GM10248 (cell line): ENCODE data around the gene RNF114.

ENCODE experiments used
- CTCF ChIA-PET: fragments of 300-600 bp; sonication (Branson Sonifier 250); formaldehyde crosslinking; extraction: SDS; loops from one replicate; lab custom pipeline; 2021; ENCODE audit warnings: antibody characterized with exemption; lab: Yijun Ruan, JAX
- POLR2A ChIA-PET: fragments of 350-650 bp; sonication (Branson Sonifier 250); formaldehyde crosslinking; extraction: SDS; loops from one replicate; lab custom pipeline; 2020; ENCODE audit warnings: antibody characterized with exemption; lab: Yijun Ruan, JAX
- DNase-seq: peaks from one replicate; pipeline ENCODE4 v3.0.0; 2012; ENCODE audit errors: extremely low spot score
- CTCF ChIP-seq: IDR thresholded peaks from 2 replicates; pipeline ENCODE4 v1.5.1; 2012; ENCODE audit warnings: mild to moderate bottlenecking, low read depth; ENCODE audit errors: extremely low read depth, missing control alignments, control extremely low read depth

The RNF114 gene

GRCh38 chr20:49904440-49905214 is 31.6 kb upstream of the RNF114 start:
- DNase-seq, result no peak
- POLR2A ChIA-PET, result interaction anchor here (0.6 to 3.3 kb wide), 3 partner anchors 11 to 317 kb away, joined by 3 to 18 read pairs (median 3); partner anchors contain the start of gene SPATA2
- no peak for TF ChIP-seq CTCF
- CTCF ChIA-PET, result interaction anchor here (0.7 to 1.4 kb wide), 9 partner anchors 9 to 167 kb away, joined by 3 to 6 read pairs (median 3); no protein-coding TSS in a partner anchor

- ChIA-PET POLR2A (interaction anchor here (3.3 kb wide), 1 partner anchor 11 kb away, joined by 18 read pairs; no protein-coding TSS in a partner anchor), CTCF (interaction anchor here (0.9 to 1.4 kb wide), 4 partner anchors 9 to 33 kb away, joined by 3 to 6 read pairs (median 4); no protein-coding TSS in a partner anchor)
- no peak for DNase-seq
- TF ChIP-seq CTCF, result no peak
Measured at GRCh38 chr20:49905415-49906091, 30.6 kb upstream of the RNF114 start.

- TF ChIP-seq CTCF, result no peak
- POLR2A ChIA-PET, result interaction anchor here (3.3 kb wide), 1 partner anchor 11 kb away, joined by 18 read pairs; no protein-coding TSS in a partner anchor
- no peak for DNase-seq
- CTCF ChIA-PET, result interaction anchor here (0.9 to 1.5 kb wide), 7 partner anchors 8 to 296 kb away, joined by 3 to 5 read pairs (median 3); no protein-coding TSS in a partner anchor
Measured at GRCh38 chr20:49906101-49906604, 30.0 kb upstream of the RNF114 start.

- DNase-seq, result no peak
- CTCF ChIA-PET, result interaction anchor here (0.9 to 1.5 kb wide), 6 partner anchors 14 to 296 kb away, joined by 3 to 5 read pairs (median 3); no protein-coding TSS in a partner anchor
- POLR2A ChIA-PET, result interaction anchor here (3.3 kb wide), 1 partner anchor 10 kb away, joined by 18 read pairs; no protein-coding TSS in a partner anchor
- TF ChIP-seq CTCF, result no peak
Measured at GRCh38 chr20:49906615-49907154, 29.5 kb upstream of the RNF114 start.

GRCh38 chr20:49907405-49908257 is 28.6 kb upstream of the RNF114 start:
- DNase-seq, result no peak
- CTCF ChIA-PET, result interaction anchor here (0.9 to 1.5 kb wide), 4 partner anchors 15 to 295 kb away, joined by 3 to 5 read pairs (median 4); no protein-coding TSS in a partner anchor
- POLR2A ChIA-PET, result interaction anchor here (3.3 kb wide), 1 partner anchor 9 kb away, joined by 18 read pairs; no protein-coding TSS in a partner anchor
- TF ChIP-seq CTCF, result no peak
